K562 (cell line): ENCODE results near the gene LRRC4C. TPM values are rescaled to one million over a fixed set of nuclear protein-coding genes. Genes with fewer than 3 reads are reported as not detected.

ENCODE experiments used
- ATAC-seq: fragments of 200-7000 bp; cut with Tn5 transposase; 3 replicates; pipeline ENCODE4 v1.9.1; 2020; ENCODE audit warnings: moderate library complexity
- BruUV-seq: library from RNA; stranded (reverse); fragments of 400-500 nt; replicated peaks from 2 replicates; lab custom pipeline; 2021; lab: Mats Ljungman, UMichigan
- CTCF ChIA-PET: fragments of 300-600 bp; formaldehyde crosslinking; extraction: SDS; loops from one replicate; lab custom pipeline; 2021; ENCODE audit warnings: low intra/inter-chr PET ratio; lab: Yijun Ruan, JAX
- POLR2A ChIA-PET: fragments of 300-600, 350-650 bp; sonication (Branson Sonifier 250); formaldehyde crosslinking; extraction: SDS; loops from one replicate; lab custom pipeline; 2021; ENCODE audit warnings: antibody characterized with exemption, inconsistent platforms; lab: Yijun Ruan, JAX
- DNase-seq, 4 experiments: peaks; one replicate each; pipeline versions ENCODE4 v3.0.0 to v3.0.0-alpha.2; 2011 to 2018; ENCODE audit warnings: low spot score in 3 of 4, mixed read lengths in 3 of 4; ENCODE audit errors: extremely low read depth in 1 of 4
- FAIRE-seq: peaks from 2 replicates; lab custom pipeline; 2011; peaks lifted over from hg19 to GRCh38; lab: Jason Lieb, UNC
- H2AFZ ChIP-seq: 2 replicates; pipeline ENCODE4 v1.6.0; 2011; ENCODE audit warnings: low read depth, low read length, control low read depth, inconsistent platforms
- H3K27ac ChIP-seq: fragments of 200-600 bp; 3 replicates; pipeline ENCODE4 v1.8.0; 2011; ENCODE audit warnings: low read depth, mild to moderate bottlenecking, control low read depth, inconsistent platforms, low read length, moderate library complexity, mixed read lengths; ENCODE audit errors: extremely low read depth
- H3K27me3 ChIP-seq, 2 experiments: fragments of 300-600 bp in 1 of 2; 2 replicates in 1 of 2; 3 replicates in 1 of 2; pipeline versions ENCODE4 v1.6.0 to v1.8.0; 2011; ENCODE audit warnings: inconsistent platforms in 2 of 2, low read length in 2 of 2, mild to moderate bottlenecking in 1 of 2, mixed read lengths in 1 of 2, moderate library complexity in 1 of 2; ENCODE audit not compliant: control insufficient read depth in 2 of 2, insufficient read depth in 2 of 2
- H3K36me3 ChIP-seq: fragments of 300-600 bp; 3 replicates; pipeline ENCODE4 v1.8.0; 2011; ENCODE audit warnings: mild to moderate bottlenecking, low read length, inconsistent platforms; ENCODE audit not compliant: control insufficient read depth, insufficient read depth
- H3K4me1 ChIP-seq, 2 experiments: fragments of 200-600 bp in 1 of 2; replicated peaks in 1 of 2; 2 replicates in 1 of 2; 3 replicates in 1 of 2; pipeline versions ENCODE4 v1.5.1 to v1.8.0; 2011; ENCODE audit warnings: inconsistent platforms in 2 of 2, low read length in 2 of 2, mild to moderate bottlenecking in 1 of 2, mixed read lengths in 1 of 2, moderate library complexity in 1 of 2; ENCODE audit not compliant: control insufficient read depth in 2 of 2, insufficient read depth in 2 of 2
- H3K4me2 ChIP-seq: 2 replicates; pipeline ENCODE4 v1.6.1; 2011; ENCODE audit warnings: low read length, control low read depth, inconsistent platforms, mixed read lengths; ENCODE audit not compliant: insufficient read depth
- H3K4me3 ChIP-seq: fragments of 200-600 bp; sonication (generic), shearing (Covaris generic); 2 replicates; pipeline ENCODE4 v1.5.1; 2016; ENCODE audit warnings: control low read depth, inconsistent platforms
- H3K79me2 ChIP-seq: fragments of 200-600 bp; 3 replicates; pipeline ENCODE4 v1.8.0; 2011; ENCODE audit warnings: low read length, inconsistent platforms; ENCODE audit not compliant: control insufficient read depth, insufficient read depth
- H3K9ac ChIP-seq, 2 experiments: 2 replicates each; pipeline versions ENCODE4 v1.6.0 to v1.6.1; 2011; ENCODE audit warnings: low read depth in 2 of 2, low read length in 2 of 2, control low read depth in 1 of 2, inconsistent platforms in 1 of 2, mild to moderate bottlenecking in 1 of 2, mixed read lengths in 1 of 2; ENCODE audit not compliant: insufficient read depth in 1 of 2
- H3K9me1 ChIP-seq: one replicate; pipeline ENCODE4 v1.6.0; 2011; ENCODE audit warnings: inconsistent platforms, mild to moderate bottlenecking, low read length, moderate library complexity; ENCODE audit not compliant: control insufficient read depth, insufficient read depth
- H3K9me3 ChIP-seq: replicated peaks from 2 replicates; pipeline ENCODE4 v1.5.1; 2011; ENCODE audit warnings: low read depth, low read length, inconsistent platforms; ENCODE audit not compliant: control insufficient read depth, insufficient read depth
- H4K20me1 ChIP-seq: replicated peaks from 2 replicates; pipeline ENCODE4 v1.6.1; 2011; ENCODE audit warnings: low read length, inconsistent platforms, mixed read lengths; ENCODE audit not compliant: control insufficient read depth, insufficient read depth
- CHCHD3 ChIP-seq: fragments of 250-450 bp; sonication (Bioruptor Pico); IDR thresholded peaks from 2 replicates; pipeline ENCODE4 v2.1.2; 2022; ENCODE audit warnings: mild to moderate bottlenecking
- EHMT2 ChIP-seq: fragments of 450-650 bp; IDR thresholded peaks from 2 replicates; pipeline ENCODE4 v1.6.1; 2018; ENCODE audit warnings: antibody characterized with exemption
- EZH2 ChIP-seq: IDR thresholded peaks from 2 replicates; pipeline ENCODE4 v1.6.1; 2012; ENCODE audit warnings: low read depth, mild to moderate bottlenecking, inconsistent platforms, low read length, borderline replicate concordance
- GTF2A2 ChIP-seq: IDR thresholded peaks from 2 replicates; pipeline ENCODE4 v1.6.1; 2016; ENCODE audit warnings: mild to moderate bottlenecking, missing genetic modification characterization, missing compliant biosample characterization
- HLTF ChIP-seq: fragments of 450-650 bp; IDR thresholded peaks from 2 replicates; pipeline ENCODE4 v1.6.1; 2016
- HSF4 ChIP-seq: fragments of 250-450 bp; sonication (Bioruptor Pico); IDR thresholded peaks from 2 replicates; pipeline ENCODE4 v2.1.2; 2022; ENCODE audit warnings: mild to moderate bottlenecking, moderate library complexity, borderline replicate concordance
- MAFK ChIP-seq: IDR thresholded peaks from 2 replicates; pipeline ENCODE4 v1.6.1; 2011; ENCODE audit warnings: low read length, improper control_type of control experiment
- PHF21A ChIP-seq: fragments of 450-650 bp; IDR thresholded peaks from 2 replicates; pipeline ENCODE4 v1.6.1; 2017; ENCODE audit warnings: low read depth, borderline replicate concordance
- SAP30 ChIP-seq: fragments of 200-600 bp; sonication (generic); IDR thresholded peaks from 2 replicates; pipeline ENCODE4 v1.6.1; 2012; ENCODE audit warnings: borderline replicate concordance, low read depth, mild to moderate bottlenecking, moderate library complexity, low read length, control low read depth, inconsistent platforms; ENCODE audit not compliant: insufficient read depth, poor library complexity, severe bottlenecking
- SNAPC5 ChIP-seq: fragments of 250-450 bp; sonication (Bioruptor Pico); IDR thresholded peaks from 2 replicates; pipeline ENCODE4 v1.8.0; 2021; ENCODE audit warnings: moderate library complexity, mild to moderate bottlenecking, inconsistent platforms
- SUPT5H ChIP-seq: fragments of 450-650 bp; IDR thresholded peaks from 2 replicates; pipeline ENCODE4 v1.6.1; 2016
- TARDBP ChIP-seq: fragments of 450-650 bp; IDR thresholded peaks from 2 replicates; pipeline ENCODE4 v1.6.1; 2016
- USF1 ChIP-seq: sonication (generic); formaldehyde crosslinking; IDR thresholded peaks from 2 replicates; pipeline ENCODE4 v1.9.0; 2022; ENCODE audit warnings: mild to moderate bottlenecking, missing genetic modification reagents
- ZNF175 ChIP-seq: fragments of 200-800 bp; sonication (Bioruptor generic); IDR thresholded peaks from 2 replicates; pipeline ENCODE4 v1.6.1; 2016; ENCODE audit warnings: low read depth, mild to moderate bottlenecking, missing genetic modification characterization, missing compliant biosample characterization
- ZNF445 ChIP-seq: fragments of 250-450 bp; sonication (Bioruptor Pico); IDR thresholded peaks from 2 replicates; pipeline ENCODE4 v1.4.0; 2020; ENCODE audit warnings: low read depth, mild to moderate bottlenecking, moderate library complexity
- WGBS: fragments of 100-300 bp; shearing (Covaris generic); methylation state at CpG from one replicate; pipeline ENCODE4 v1.1.6; 2016; ENCODE audit warnings: low coverage, mixed read lengths; ENCODE audit not compliant: insufficient coverage; ENCODE audit errors: missing lambda C conversion rate; 5-methylcytosine and 5-hydroxymethylcytosine counted together
- in situ Hi-C: fragments of 300-500 bp; cut with MboI; formaldehyde crosslinking; loops from 4 replicates; pipeline ENCODE4 v1.15.0; 2018; ENCODE audit warnings: inconsistent platforms, mixed read lengths
- intact Hi-C: fragments of 100-400 bp; cut with micrococcal nuclease; formaldehyde crosslinking; loops from 2 replicates; pipeline ENCODE4 v1.14.2; 2022
- polyA plus RNA-seq, 8 experiments: library from polyadenylated mRNA; depleted of rRNA in 4 of 8; stranded (reverse) in 5 of 8; unstranded in 3 of 8; fragments of >200 nt; fragmentation: Nextera tagmentation in 2 of 8; fragmentation: Illumina TruSeq in 1 of 8; extraction: Ambion mirVana in 2 of 8; extraction: Trizol in 1 of 8; gene quantifications; 2 replicates each; pipeline versions ENCODE4 v1.2.1 to v1.2.3, GENCODE V29; 2011 to 2014; ENCODE audit warnings: inconsistent platforms in 1 of 8, missing spikeins in 1 of 8
- total RNA-seq, 7 experiments: library from RNA; depleted of rRNA in 6 of 7; stranded (reverse); fragments of >200 nt in 6 of 7; fragmentation: Illumina TruSeq in 2 of 7; extraction: Trizol in 2 of 7; gene quantifications; 2 replicates each; pipeline versions ENCODE4 v1.2.1 to v1.2.3, GENCODE V29; 2011 to 2021; ENCODE audit warnings: low replicate concordance in 1 of 7
- TF ChIP-seq, protein P1 (sequence below), 3 experiments: IDR thresholded peaks in 2 of 3; conservative IDR thresholded peaks in 1 of 3; 2 replicates each; pipeline ENCODE4 v1.5.1; 2011 to 2012; ENCODE audit warnings: low read length in 3 of 3, mild to moderate bottlenecking in 3 of 3, control low read depth in 2 of 3, improper control_type of control experiment in 1 of 3, inconsistent platforms in 1 of 3, low read depth in 1 of 3, mixed read lengths in 1 of 3, moderate library complexity in 1 of 3; ENCODE audit not compliant: insufficient read depth in 2 of 3
- TF ChIP-seq, protein P2 (sequence below): sonication (generic); formaldehyde crosslinking; IDR thresholded peaks from 2 replicates; pipeline ENCODE4 v1.8.0; 2022; ENCODE audit warnings: mild to moderate bottlenecking, missing genetic modification reagents
- TF ChIP-seq, protein P3 (sequence below): sonication (generic); formaldehyde crosslinking; IDR thresholded peaks from 2 replicates; pipeline ENCODE4 v1.8.1; 2023; ENCODE audit warnings: mild to moderate bottlenecking, missing genetic modification reagents

LRRC4C gene
- total and polyA plus RNA-seq, 9 of the 15 experiments (the other 6 are each of a cell fraction or from before 2014, with no cell fraction given): not detected

- TF ChIP-seq, protein P1, sequence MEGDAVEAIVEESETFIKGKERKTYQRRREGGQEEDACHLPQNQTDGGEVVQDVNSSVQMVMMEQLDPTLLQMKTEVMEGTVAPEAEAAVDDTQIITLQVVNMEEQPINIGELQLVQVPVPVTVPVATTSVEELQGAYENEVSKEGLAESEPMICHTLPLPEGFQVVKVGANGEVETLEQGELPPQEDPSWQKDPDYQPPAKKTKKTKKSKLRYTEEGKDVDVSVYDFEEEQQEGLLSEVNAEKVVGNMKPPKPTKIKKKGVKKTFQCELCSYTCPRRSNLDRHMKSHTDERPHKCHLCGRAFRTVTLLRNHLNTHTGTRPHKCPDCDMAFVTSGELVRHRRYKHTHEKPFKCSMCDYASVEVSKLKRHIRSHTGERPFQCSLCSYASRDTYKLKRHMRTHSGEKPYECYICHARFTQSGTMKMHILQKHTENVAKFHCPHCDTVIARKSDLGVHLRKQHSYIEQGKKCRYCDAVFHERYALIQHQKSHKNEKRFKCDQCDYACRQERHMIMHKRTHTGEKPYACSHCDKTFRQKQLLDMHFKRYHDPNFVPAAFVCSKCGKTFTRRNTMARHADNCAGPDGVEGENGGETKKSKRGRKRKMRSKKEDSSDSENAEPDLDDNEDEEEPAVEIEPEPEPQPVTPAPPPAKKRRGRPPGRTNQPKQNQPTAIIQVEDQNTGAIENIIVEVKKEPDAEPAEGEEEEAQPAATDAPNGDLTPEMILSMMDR (IDR thresholded peaks at IDR 0.05 in 2 of 3, conservative IDR thresholded peaks at IDR 0.05 in 1 of 3; ENCODE audit: insufficient read depth in 2 of 3, low read depth in 1 of 3, low read length in 3 of 3): no peak
- TF ChIP-seq CHCHD3: no peak
Measured at GRCh38 chr11:40407355-40407754, 1052.1 kb downstream of the LRRC4C start (continued).

- Histone ChIP-seq H3K4me2 (no peak overlapping the region), H3K27ac (no peak overlapping the region), H3K36me3 (no peaks in the 10 kb centered on the region), H3K9ac (no peak overlapping the region), H3K79me2 (no peaks in the 10 kb centered on the region), H2AFZ (no peak overlapping the region), H3K4me1 (no peaks in the 10 kb centered on the region), H3K9me3 (no peaks in the 10 kb centered on the region), H3K27me3 (no peaks in the 10 kb centered on the region), H3K9me1 (no peaks in the 10 kb centered on the region), H3K4me3 (no peak overlapping the region), H4K20me1 (no peaks in the 10 kb centered on the region)
- intact Hi-C loops (no loop called here), in situ Hi-C loops (no loop called here)
- ATAC-seq (no peak), FAIRE-seq (no peak), DNase-seq (no peak)
- ChIA-PET CTCF (no interaction called here), POLR2A (no interaction called here)
- BruUV-seq: no TSS peak
- WGBS: 0% methylated on average over 1 of the region's 1 CpG
- TF ChIP-seq PHF21A (no peak), HLTF (no peak), ZNF175 (CRISPR knock-in tag) (no peak), EHMT2 (no peak), GTF2A2 (tag) (no peak), USF1 (no peak), TARDBP (no peak), MAFK (no peak), EZH2 (no peak), SUPT5H (no peak), ZNF445 (no peak), SAP30 (no peak), SNAPC5 (CRISPR knock-in tag) (no peak), HSF4 (CRISPR knock-in tag) (no peak)
- TF ChIP-seq, protein P2, sequence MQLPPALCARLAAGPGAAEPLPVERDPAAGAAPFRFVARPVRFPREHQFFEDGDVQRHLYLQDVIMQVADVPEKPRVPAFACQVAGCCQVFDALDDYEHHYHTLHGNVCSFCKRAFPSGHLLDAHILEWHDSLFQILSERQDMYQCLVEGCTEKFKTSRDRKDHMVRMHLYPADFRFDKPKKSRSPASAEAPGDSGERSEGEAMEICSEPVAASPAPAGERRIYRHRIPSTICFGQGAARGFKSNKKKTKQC (CRISPR knock-in tag): no peak
- TF ChIP-seq, protein P3, sequence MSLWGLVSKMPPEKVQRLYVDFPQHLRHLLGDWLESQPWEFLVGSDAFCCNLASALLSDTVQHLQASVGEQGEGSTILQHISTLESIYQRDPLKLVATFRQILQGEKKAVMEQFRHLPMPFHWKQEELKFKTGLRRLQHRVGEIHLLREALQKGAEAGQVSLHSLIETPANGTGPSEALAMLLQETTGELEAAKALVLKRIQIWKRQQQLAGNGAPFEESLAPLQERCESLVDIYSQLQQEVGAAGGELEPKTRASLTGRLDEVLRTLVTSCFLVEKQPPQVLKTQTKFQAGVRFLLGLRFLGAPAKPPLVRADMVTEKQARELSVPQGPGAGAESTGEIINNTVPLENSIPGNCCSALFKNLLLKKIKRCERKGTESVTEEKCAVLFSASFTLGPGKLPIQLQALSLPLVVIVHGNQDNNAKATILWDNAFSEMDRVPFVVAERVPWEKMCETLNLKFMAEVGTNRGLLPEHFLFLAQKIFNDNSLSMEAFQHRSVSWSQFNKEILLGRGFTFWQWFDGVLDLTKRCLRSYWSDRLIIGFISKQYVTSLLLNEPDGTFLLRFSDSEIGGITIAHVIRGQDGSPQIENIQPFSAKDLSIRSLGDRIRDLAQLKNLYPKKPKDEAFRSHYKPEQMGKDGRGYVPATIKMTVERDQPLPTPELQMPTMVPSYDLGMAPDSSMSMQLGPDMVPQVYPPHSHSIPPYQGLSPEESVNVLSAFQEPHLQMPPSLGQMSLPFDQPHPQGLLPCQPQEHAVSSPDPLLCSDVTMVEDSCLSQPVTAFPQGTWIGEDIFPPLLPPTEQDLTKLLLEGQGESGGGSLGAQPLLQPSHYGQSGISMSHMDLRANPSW: no peak
Measured at GRCh38 chr11:40405614-40406013, 1053.8 kb downstream of the LRRC4C start.
